Naive thymus-derived CD8-positive, alpha-beta T cell (primary cell): ENCODE data around the gene HRH3. TPM values are rescaled to one million over a fixed set of nuclear protein-coding genes. Genes with fewer than 3 reads are reported as not detected.

Experiments
- ATAC-seq, 2 donors: fragments of 150-1000 bp; cut with Tn5 transposase in 1 of 2; sonication (Bioruptor Pico), chemical (Tn5 transposase) in 1 of 2; 1 replicate in 1 of 2; 2 replicates in 1 of 2; pipeline ENCODE4 v1.10.0; 2021; ENCODE audit warnings: mild to moderate bottlenecking in 2 of 2, moderate library complexity in 2 of 2
- POLR2A ChIA-PET: fragments of 350-600 bp; sonication (Branson Sonifier 250); formaldehyde crosslinking; loops from one replicate; lab custom pipeline; 2021; ENCODE audit warnings: antibody characterized with exemption; lab: Charles Lee
- DNase-seq, 10 donors: peaks; one replicate each; pipeline versions ENCODE4 v3.0.0 to v3.0.0-alpha.2; 2020 to 2022
- H3K27ac Mint-ChIP-seq, 10 donors: one replicate each; pipeline ENCODE4 v1.8.0; 2020 to 2022; ENCODE audit warnings: mild to moderate bottlenecking in 10 of 10, mixed read lengths in 10 of 10, moderate library complexity in 4 of 10, inconsistent platforms in 1 of 10
- H3K27me3 Mint-ChIP-seq, 5 donors: one replicate each; pipeline ENCODE4 v1.8.0; 2021 to 2022; ENCODE audit warnings: mixed read lengths in 5 of 5
- H3K36me3 Mint-ChIP-seq, 3 donors: one replicate each; pipeline ENCODE4 v1.8.0; 2020 to 2022; ENCODE audit warnings: mixed read lengths in 3 of 3, mild to moderate bottlenecking in 2 of 3, inconsistent platforms in 1 of 3
- H3K4me1 Mint-ChIP-seq, 4 donors: one replicate each; pipeline ENCODE4 v1.8.0; 2021 to 2022; ENCODE audit warnings: mixed read lengths in 4 of 4
- H3K4me3 Mint-ChIP-seq, 10 donors: one replicate each; pipeline ENCODE4 v1.8.0; 2020 to 2022; ENCODE audit warnings: mild to moderate bottlenecking in 10 of 10, mixed read lengths in 10 of 10, moderate library complexity in 6 of 10, inconsistent platforms in 1 of 10
- H3K9me3 Mint-ChIP-seq, 9 donors: one replicate each; pipeline ENCODE4 v1.8.0; 2020 to 2022; ENCODE audit warnings: mixed read lengths in 9 of 9, mild to moderate bottlenecking in 3 of 9, inconsistent platforms in 1 of 9, moderate library complexity in 1 of 9
- polyA plus RNA-seq, 3 donors: library from polyadenylated mRNA; unstranded; fragments of 300-500 nt; fragmentation: Illumina TruSeq; gene quantifications; one replicate each; pipeline ENCODE4 v1.2.3, GENCODE V29; 2021
- total RNA-seq, 8 experiments: library from RNA in 2 of 8; stranded (reverse) in 2 of 8; gene quantifications; one replicate each; pipeline ENCODE4 v1.2.3 and lab custom pipeline; 2021 to 2026

Gene HRH3
- total and polyA plus RNA-seq, 5 experiments from 2014 or later: not detected

DNA sequence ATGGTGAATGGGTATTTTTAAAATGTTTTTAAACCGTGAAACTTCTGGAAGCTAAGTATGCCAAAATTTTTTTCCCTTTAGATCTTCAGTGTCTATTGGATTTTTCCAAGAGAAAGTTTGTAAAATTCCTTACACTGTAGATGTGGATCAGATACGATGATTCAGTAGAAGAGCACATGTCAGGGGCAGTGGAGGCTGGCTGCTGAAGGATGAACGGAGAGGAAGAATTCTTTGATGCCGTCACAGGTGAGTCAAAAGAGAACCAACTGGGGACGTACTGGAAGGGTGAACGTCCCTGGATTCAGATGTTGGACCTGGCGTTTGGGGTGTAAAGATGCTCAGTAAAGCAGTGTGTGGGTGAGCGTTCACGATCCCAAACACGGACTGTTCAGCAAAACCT lies 35.9 kb upstream of the HRH3 start:
- H3K4me3 Mint-ChIP-seq: no peak overlapping the region
- H3K27ac Mint-ChIP-seq: no peak overlapping the region
- DNase-seq (no peak), ATAC-seq (no peak)
- H3K27me3 Mint-ChIP-seq: no peaks in the 10 kb centered on the region
- H3K4me1 Mint-ChIP-seq: peaks cover 8 to 36% (median 17%) of the 10 kb centered on the region in 4 donors
- peaks cover 0 to 58% (median 5%) of the 10 kb centered on the region in 3 donors for H3K36me3 Mint-ChIP-seq
- POLR2A ChIA-PET: no interaction called here
- H3K9me3 Mint-ChIP-seq: no peaks in the 10 kb centered on the region

GRCh38 chr20:62254021-62254724 lies 34.1 kb upstream of the HRH3 start:
- Mint-ChIP-seq H3K27ac (peak overlapping the region in 2 of 10 donors; percentile 15 to 34), H3K36me3 (peaks cover 0 to 47% (median 5%) of the 10 kb centered on the region in 3 donors), H3K27me3 (no peaks in the 10 kb centered on the region), H3K9me3 (no peaks in the 10 kb centered on the region), H3K4me1 (peaks cover 17 to 44% (median 25%) of the 10 kb centered on the region in 4 donors), H3K4me3 (no peak overlapping the region)
- POLR2A ChIA-PET: no interaction called here
- DNase-seq (no peak), ATAC-seq (no peak)

DNA sequence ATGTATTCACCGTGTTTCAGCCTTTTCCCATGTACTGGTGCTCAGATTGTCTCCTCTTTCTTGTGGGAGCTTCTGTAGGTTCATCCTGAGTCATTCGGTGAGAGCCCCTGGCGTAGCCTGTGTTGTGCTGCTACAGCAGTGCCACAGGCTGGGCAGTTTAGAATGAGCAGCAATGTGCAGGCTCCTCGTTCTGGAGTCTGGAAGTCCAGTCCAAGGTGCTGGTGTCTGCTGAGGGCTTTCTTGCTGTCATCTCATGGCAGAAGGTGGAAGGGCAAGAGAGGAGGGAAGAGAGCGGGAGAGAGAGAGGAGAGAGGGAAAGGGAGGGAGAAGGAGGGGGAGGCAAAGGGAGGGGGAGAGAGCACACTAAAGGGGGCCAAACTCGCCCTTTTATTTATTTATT lies 33.3 kb upstream of the HRH3 start:
- Mint-ChIP-seq H3K36me3 (peaks cover 0 to 40% (median 5%) of the 10 kb centered on the region in 3 donors), H3K27ac (peak overlapping the region in 1 of 10 donors; percentile 24), H3K27me3 (no peaks in the 10 kb centered on the region), H3K4me1 (peaks cover 22 to 49% (median 26%) of the 10 kb centered on the region in 4 donors), H3K9me3 (no peaks in the 10 kb centered on the region), H3K4me3 (no peak overlapping the region)
- DNase-seq (no peak), ATAC-seq (no peak)
- POLR2A ChIA-PET: interaction anchor here (0.6 to 0.8 kb wide), 2 partner anchors 36 to 133 kb away, joined by 4 to 5 read pairs; partner anchors contain the start of gene RPS21

GRCh38 chr20:62252342-62252966 lies 32.4 kb upstream of the HRH3 start:
- POLR2A ChIA-PET: no interaction called here
- DNase-seq: no peak
- peaks cover 24 to 52% (median 28%) of the 10 kb centered on the region in 4 donors for H3K4me1 Mint-ChIP-seq
- ATAC-seq: no peak
- H3K9me3 Mint-ChIP-seq: no peaks in the 10 kb centered on the region
- H3K36me3 Mint-ChIP-seq: peaks cover 0 to 30% (median 5%) of the 10 kb centered on the region in 3 donors
- no peak overlapping the region for H3K4me3 Mint-ChIP-seq
- H3K27me3 Mint-ChIP-seq: no peaks in the 10 kb centered on the region
- peak overlapping the region in 1 of 10 donors; percentile 53 for H3K27ac Mint-ChIP-seq

DNA sequence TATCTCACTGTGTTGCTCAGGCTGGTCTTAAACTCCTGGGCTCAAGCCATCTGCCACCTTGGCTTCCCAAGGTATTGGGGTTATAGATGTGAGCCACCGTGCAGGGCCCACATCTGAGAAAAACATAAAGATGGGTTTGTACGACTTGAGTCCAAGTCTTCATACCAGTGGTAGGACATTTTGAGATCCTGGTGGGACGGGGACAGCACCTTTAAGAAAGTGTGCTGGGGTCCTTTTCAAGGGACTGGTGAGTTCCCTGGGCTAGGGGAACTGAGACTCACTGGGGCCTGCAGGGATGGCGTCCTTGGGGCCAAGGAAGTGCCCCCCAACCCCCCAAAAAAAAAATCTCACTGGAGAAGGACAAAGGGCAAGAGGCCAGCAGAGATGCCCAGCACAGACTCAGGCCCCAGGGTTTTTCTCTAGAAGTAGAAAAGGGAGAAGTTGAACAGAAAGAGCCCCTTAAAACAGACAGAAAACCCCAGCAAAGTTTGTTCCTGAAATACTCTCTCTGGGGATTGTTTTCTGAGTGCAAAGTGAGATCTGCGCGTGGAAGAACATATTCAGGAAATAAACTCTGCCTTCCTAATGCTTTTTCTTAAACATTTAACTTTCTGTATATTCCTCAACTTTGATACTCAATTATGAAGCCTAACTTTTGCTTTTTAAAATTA lies 28.9 kb upstream of the HRH3 start:
- ATAC-seq (no peak), DNase-seq (no peak)
- Mint-ChIP-seq H3K9me3 (no peaks in the 10 kb centered on the region), H3K4me3 (no peak overlapping the region), H3K4me1 (peaks cover 25 to 71% (median 40%) of the 10 kb centered on the region in 4 donors), H3K36me3 (peaks cover 0 to 13% (median 5%) of the 10 kb centered on the region in 3 donors), H3K27ac (no peak overlapping the region), H3K27me3 (no peaks in the 10 kb centered on the region)
- POLR2A ChIA-PET: no interaction called here

DNA sequence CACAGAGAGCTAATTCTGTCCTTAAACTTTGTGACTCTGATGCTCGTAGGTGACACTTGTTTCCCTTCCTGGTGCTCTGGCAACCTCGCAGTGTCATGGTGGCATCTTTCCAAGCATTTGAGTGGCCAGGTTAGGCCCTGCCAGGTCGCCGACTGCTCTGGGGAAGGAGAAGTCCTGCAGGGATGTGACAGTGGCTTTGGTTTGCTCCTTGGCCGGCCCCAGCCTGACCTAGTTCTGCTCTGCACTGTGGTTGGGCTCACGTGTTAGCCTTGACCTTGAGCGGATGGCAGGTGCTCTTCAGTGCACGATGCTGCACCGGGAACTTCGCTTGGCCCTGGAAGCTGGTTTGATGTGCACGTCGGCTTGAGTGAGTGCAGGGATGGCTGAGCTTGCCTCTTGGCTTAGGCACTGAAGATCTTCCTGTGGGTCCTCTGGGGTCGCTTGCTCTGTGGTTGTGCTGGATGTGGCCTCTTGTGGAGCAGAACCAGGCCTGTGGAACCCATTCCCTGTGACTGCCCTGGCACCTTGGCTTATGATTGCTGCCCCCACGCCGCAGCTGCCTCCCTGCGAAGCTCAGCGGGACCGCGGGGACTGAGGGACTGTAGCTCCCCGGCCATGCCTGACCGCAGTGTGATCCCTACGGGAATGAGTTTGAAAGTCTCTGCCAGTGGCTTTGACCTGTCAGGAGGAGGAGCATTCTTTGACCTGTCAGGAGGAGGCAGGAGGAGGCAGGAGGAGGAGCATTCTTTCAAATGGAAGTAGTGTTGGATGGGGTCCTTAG lies 27.0 kb upstream of the HRH3 start:
- H3K36me3 Mint-ChIP-seq: peaks cover 0 to 19% (median 0%) of the 10 kb centered on the region in 3 donors
- no peak for ATAC-seq
- peak overlapping the region in 2 of 10 donors; percentile 43 to 57 for H3K27ac Mint-ChIP-seq
- DNase-seq: no peak
- peaks cover 18 to 67% (median 44%) of the 10 kb centered on the region in 4 donors for H3K4me1 Mint-ChIP-seq
- no peaks in the 10 kb centered on the region for H3K9me3 Mint-ChIP-seq
- peak overlapping the region in 1 of 10 donors; percentile 36 for H3K4me3 Mint-ChIP-seq
- H3K27me3 Mint-ChIP-seq: no peaks in the 10 kb centered on the region
- POLR2A ChIA-PET: interaction anchor here (0.6 kb wide), 1 partner anchor 493 kb away, joined by 3 read pairs; no protein-coding TSS in a partner anchor

DNA sequence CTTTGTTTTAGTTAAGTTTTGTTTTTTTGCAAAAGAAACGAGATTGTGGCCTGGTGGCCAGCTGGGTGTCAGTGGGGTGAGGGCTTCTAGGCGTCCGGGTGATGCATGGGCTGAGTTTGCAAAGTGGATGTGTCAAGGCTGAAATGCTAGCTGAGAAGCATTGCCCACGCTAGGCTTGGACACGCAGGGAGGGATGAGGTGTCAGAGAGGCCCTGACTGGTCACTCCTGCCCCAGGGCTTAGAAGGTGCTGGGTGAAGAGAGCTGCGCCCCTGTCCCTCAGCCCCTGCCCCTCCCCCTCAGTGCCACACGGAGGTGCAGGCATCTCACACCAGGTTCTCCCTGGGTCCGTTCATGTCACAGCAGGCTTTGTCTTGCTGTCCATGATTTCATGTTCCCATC lies 26.4 kb upstream of the HRH3 start:
- Mint-ChIP-seq H3K4me3 (no peak overlapping the region), H3K27me3 (no peaks in the 10 kb centered on the region), H3K9me3 (no peaks in the 10 kb centered on the region), H3K27ac (no peak overlapping the region), H3K4me1 (peaks cover 21 to 69% (median 50%) of the 10 kb centered on the region in 4 donors), H3K36me3 (peaks cover 0 to 25% (median 0%) of the 10 kb centered on the region in 3 donors)
- no peak for ATAC-seq
- no peak for DNase-seq
- POLR2A ChIA-PET: no interaction called here

GRCh38 chr20:62245911-62246280 lies 25.8 kb upstream of the HRH3 start:
- H3K27ac Mint-ChIP-seq: no peak overlapping the region
- ATAC-seq (no peak), DNase-seq (no peak)
- H3K4me3 Mint-ChIP-seq: no peak overlapping the region
- POLR2A ChIA-PET: interaction anchor here (0.6 kb wide), 1 partner anchor 221 kb away, joined by 3 read pairs; no protein-coding TSS in a partner anchor
- no peaks in the 10 kb centered on the region for H3K27me3 Mint-ChIP-seq
- peaks cover 23 to 72% (median 54%) of the 10 kb centered on the region in 4 donors for H3K4me1 Mint-ChIP-seq
- H3K36me3 Mint-ChIP-seq: peaks cover 0 to 28% (median 0%) of the 10 kb centered on the region in 3 donors
- no peaks in the 10 kb centered on the region for H3K9me3 Mint-ChIP-seq

- Mint-ChIP-seq H3K4me3 (peak overlapping the region in 4 of 10 donors; percentile 11 to 41 (median 22)), H3K36me3 (peaks cover 0 to 24% (median 0%) of the 10 kb centered on the region in 3 donors), H3K27ac (peak overlapping the region in 7 of 10 donors; percentile 14 to 77 (median 71)), H3K4me1 (peaks cover 18 to 75% (median 57%) of the 10 kb centered on the region in 4 donors), H3K27me3 (no peaks in the 10 kb centered on the region), H3K9me3 (no peaks in the 10 kb centered on the region)
- peak in 1 of 2 donors; percentile 53 for ATAC-seq
- POLR2A ChIA-PET: interaction anchor here (0.7 kb wide), 1 partner anchor 174 kb away, joined by 4 read pairs; no protein-coding TSS in a partner anchor
- no peak for DNase-seq
Observed at GRCh38 chr20:62244644-62245108, 24.6 kb upstream of the HRH3 start.

DNA sequence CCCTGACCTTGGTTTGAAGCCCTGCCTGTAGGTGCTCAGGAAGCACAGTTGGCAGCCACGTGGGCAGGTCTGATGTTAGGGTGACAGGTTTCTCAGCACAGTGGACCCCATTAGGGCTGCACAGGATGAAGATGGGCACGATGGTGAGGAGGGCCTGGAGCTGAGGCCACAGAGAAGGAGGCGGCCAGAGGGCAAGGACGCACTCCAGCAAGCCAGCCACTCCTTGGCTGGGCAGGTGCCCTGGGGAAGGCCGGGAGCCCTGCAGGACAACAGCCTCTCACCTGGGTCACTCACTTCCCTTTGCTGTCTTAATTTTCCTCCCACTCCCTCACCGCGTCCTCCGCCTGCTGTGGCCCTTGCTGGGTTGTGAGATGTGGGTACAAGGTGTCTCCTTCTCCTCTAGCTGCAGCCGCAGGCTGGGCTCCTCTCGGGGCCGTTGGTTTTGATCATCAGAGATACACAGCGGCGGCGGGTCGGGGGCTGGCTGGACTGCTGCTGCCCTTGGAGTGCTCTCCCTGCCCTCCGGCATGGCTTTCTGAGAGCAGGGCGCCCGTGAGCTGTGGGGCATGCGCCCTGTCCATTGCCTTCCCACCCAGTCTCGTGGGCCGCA lies 23.9 kb upstream of the HRH3 start:
- Mint-ChIP-seq H3K4me1 (peaks cover 16 to 79% (median 62%) of the 10 kb centered on the region in 4 donors), H3K9me3 (no peaks in the 10 kb centered on the region), H3K4me3 (peak overlapping the region in 3 of 10 donors; percentile 11 to 41 (median 24)), H3K36me3 (peaks cover 0 to 24% (median 0%) of the 10 kb centered on the region in 3 donors), H3K27me3 (no peaks in the 10 kb centered on the region), H3K27ac (peak overlapping the region in 4 of 10 donors; percentile 41 to 71 (median 66))
- DNase-seq: no peak
- no peak for ATAC-seq
- POLR2A ChIA-PET: no interaction called here

DNA sequence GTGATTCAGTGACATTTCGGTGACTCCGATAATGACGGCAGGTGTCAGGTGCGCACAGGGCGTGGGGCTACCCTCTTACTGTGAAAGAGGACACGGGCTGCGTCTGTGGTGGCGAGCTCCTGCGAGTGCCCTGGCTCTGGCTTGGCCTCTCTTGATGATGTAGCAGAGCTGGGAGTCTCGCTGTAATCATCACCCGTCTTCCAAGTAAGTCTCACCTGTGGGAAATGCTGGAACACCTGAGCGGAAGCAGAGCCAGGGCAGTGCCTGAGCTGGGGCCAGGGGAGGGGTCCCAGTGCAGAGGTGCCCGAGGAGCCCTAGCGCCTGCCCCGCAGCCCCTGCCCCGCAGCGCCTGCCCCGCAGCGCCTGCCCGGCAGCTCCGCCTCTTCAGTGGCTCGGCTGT lies 23.0 kb upstream of the HRH3 start:
- Mint-ChIP-seq H3K4me1 (peaks cover 16 to 75% (median 60%) of the 10 kb centered on the region in 4 donors), H3K4me3 (no peak overlapping the region), H3K9me3 (no peaks in the 10 kb centered on the region), H3K36me3 (peaks cover 0 to 24% (median 0%) of the 10 kb centered on the region in 3 donors), H3K27ac (peak overlapping the region in 2 of 10 donors; percentile 59 to 62), H3K27me3 (no peaks in the 10 kb centered on the region)
- POLR2A ChIA-PET: no interaction called here
- ATAC-seq: no peak
- DNase-seq: no peak
